Glutamatergic neuron (in vitro differentiated cells): ENCODE measurements around the gene METTL26. TPM values are rescaled to one million over a fixed set of nuclear protein-coding genes. Genes with fewer than 3 reads are reported as not detected.

Source experiments
- DNase-seq: peaks from one replicate; pipeline ENCODE4 v3.0.0; 2022
- H3K27ac Mint-ChIP-seq: one replicate; pipeline ENCODE4 v1.8.0; 2020; ENCODE audit warnings: mild to moderate bottlenecking, mixed read lengths, inconsistent platforms; ENCODE audit not compliant: unreplicated experiment
- H3K27me3 Mint-ChIP-seq: one replicate; pipeline ENCODE4 v1.8.0; 2020; ENCODE audit warnings: mild to moderate bottlenecking, moderate library complexity, mixed read lengths, inconsistent platforms; ENCODE audit not compliant: unreplicated experiment
- H3K36me3 Mint-ChIP-seq: one replicate; pipeline ENCODE4 v1.8.0; 2020; ENCODE audit warnings: mild to moderate bottlenecking, mixed read lengths, inconsistent platforms; ENCODE audit not compliant: unreplicated experiment
- H3K4me1 Mint-ChIP-seq: one replicate; pipeline ENCODE4 v1.8.0; 2020; ENCODE audit warnings: mild to moderate bottlenecking, low read depth, mixed read lengths, inconsistent platforms; ENCODE audit not compliant: unreplicated experiment
- H3K4me3 Mint-ChIP-seq: one replicate; pipeline ENCODE4 v1.8.0; 2020; ENCODE audit warnings: mild to moderate bottlenecking, mixed read lengths, inconsistent platforms; ENCODE audit not compliant: unreplicated experiment
- H3K9me3 Mint-ChIP-seq: one replicate; pipeline ENCODE4 v1.8.0; 2020; ENCODE audit warnings: mild to moderate bottlenecking, moderate library complexity, mixed read lengths, inconsistent platforms; ENCODE audit not compliant: unreplicated experiment
- CTCF ChIP-seq: fragments of 200-600 bp; sonication (generic); IDR thresholded peaks from one replicate; pipeline ENCODE4 v1.5.0; 2021; ENCODE audit not compliant: partially characterized antibody, unreplicated experiment
- total RNA-seq: library from RNA; stranded (reverse); fragmentation: NEBNext Ultra II Directional; extraction: Animal tissue kit (Norgen Biotek cat#: 25700); gene quantifications from one replicate; pipeline ENCODE4 v1.2.1, GENCODE V29; 2021; ENCODE audit not compliant: unreplicated experiment

The METTL26 gene
- total RNA-seq, 1 donor from 2014 or later = 63.6 TPM

DNA sequence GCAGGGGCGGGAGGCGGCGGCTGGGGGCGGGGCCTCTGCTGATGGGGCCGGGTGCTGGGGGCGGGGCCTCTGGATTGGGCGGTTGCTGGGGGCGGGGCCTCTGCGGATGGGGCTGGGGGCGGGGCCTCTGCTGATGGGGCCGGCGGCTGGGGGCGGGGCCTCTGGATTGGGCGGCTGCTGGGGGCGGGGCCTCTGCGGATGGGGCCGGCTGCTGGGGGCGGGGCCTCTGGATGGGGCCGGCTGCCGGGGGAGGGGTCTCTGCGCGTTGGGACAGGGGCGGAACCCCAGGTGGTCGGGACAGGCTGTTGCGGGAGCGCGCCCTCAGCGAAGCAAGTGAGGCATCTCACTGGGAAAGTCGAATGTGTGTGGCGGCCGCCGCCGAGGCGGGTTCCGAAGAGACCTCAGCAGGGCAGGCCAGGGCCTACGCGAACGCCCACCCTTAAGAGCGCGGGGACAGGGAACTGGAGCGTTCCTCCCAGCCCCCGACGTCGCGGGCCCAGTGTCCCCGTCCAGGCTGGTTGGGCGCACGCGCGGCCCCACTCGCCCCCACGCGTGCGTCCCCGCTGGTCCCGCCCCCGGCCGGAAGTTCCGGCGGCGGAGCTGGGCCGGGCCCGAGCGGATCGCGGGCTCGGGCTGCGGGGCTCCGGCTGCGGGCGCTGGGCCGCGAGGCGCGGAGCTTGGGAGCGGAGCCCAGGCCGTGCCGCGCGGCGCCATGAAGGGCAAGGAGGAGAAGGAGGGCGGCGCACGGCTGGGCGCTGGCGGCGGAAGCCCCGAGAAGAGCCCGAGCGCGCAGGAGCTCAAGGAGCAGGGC lies 43.9 kb upstream of the METTL26 start, which contains the start of gene STUB1:
TSS of gene STUB1 (plus strand) at position 597 of the 811 bp plus-strand sequence. CDS start at position 713, 116 bp downstream.
- DNase-seq = peak; percentile 94
- no peak for TF ChIP-seq CTCF
- peaks cover 11% of the 10 kb centered on the region for H3K27me3 Mint-ChIP-seq
- H3K4me1 Mint-ChIP-seq = peaks cover 9% of the 10 kb centered on the region
- H3K27ac Mint-ChIP-seq = peak within 1 kb of the TSS; percentile 72
- peak within 1 kb of the TSS; percentile 84 for H3K4me3 Mint-ChIP-seq
- no peaks in the 10 kb centered on the region for H3K36me3 Mint-ChIP-seq
- peaks cover 6% of the 10 kb centered on the region for H3K9me3 Mint-ChIP-seq

GRCh38 chr16:678858-679813 lies 43.0 kb upstream of the METTL26 start:
- no peaks in the 10 kb centered on the region for H3K36me3 Mint-ChIP-seq
- DNase-seq = peak; percentile 79
- H3K4me3 Mint-ChIP-seq = peak overlapping the region; percentile 82
- H3K27me3 Mint-ChIP-seq = peaks cover 11% of the 10 kb centered on the region
- H3K9me3 Mint-ChIP-seq = peaks cover 7% of the 10 kb centered on the region
- peak overlapping the region; percentile 73 for H3K27ac Mint-ChIP-seq
- TF ChIP-seq CTCF = no peak
- peaks cover 9% of the 10 kb centered on the region for H3K4me1 Mint-ChIP-seq

- Mint-ChIP-seq H3K4me1 (peaks cover 9% of the 10 kb centered on the region), H3K9me3 (peaks cover 7% of the 10 kb centered on the region), H3K36me3 (no peaks in the 10 kb centered on the region), H3K27ac (no peak overlapping the region), H3K27me3 (peaks cover 13% of the 10 kb centered on the region), H3K4me3 (no peak overlapping the region)
- no peak for TF ChIP-seq CTCF
- DNase-seq = no peak
These were observed 42.2 kb upstream of the METTL26 start for GRCh38 chr16:678209-678857.

DNA sequence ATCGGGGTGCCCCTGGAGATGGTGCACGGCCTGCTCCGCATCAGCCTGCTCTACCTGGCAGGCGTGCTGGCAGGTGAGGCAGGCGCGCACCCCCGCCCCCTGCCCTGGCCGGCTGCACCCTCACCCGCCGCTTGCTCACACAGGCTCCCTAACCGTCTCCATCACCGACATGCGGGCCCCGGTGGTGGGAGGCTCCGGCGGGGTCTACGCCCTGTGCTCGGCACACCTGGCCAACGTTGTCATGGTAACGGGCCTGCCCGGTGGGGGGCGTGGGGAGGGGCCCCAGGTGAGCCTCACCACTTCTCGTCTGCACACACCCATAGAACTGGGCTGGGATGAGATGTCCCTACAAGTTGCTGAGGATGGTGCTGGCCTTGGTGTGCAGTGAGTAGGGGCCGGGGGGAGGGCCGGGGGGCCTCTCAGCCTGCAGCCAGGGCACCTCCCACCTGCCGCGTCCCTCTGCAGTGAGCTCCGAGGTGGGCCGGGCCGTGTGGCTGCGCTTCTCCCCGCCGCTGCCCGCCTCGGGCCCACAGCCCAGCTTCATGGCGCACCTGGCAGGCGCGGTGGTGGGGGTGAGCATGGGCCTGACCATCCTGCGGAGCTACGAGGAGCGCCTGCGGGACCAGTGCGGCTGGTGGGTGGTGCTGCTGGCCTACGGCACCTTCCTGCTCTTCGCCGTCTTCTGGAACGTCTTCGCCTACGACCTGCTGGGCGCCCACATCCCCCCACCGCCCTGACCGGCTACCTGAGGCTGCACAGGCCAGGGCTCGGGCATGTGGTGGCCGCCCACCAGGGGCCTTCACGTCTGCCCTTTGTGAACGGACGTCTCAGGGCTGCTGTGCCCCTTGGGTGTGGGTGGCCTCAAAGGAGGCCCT lies 41.4 kb upstream of the METTL26 start:
- H3K36me3 Mint-ChIP-seq = no peaks in the 10 kb centered on the region
- H3K27ac Mint-ChIP-seq = no peak overlapping the region
- H3K4me1 Mint-ChIP-seq = peaks cover 8% of the 10 kb centered on the region
- DNase-seq = no peak
- H3K27me3 Mint-ChIP-seq = peaks cover 12% of the 10 kb centered on the region
- H3K4me3 Mint-ChIP-seq = no peak overlapping the region
- TF ChIP-seq CTCF = no peak
- H3K9me3 Mint-ChIP-seq = peaks cover 7% of the 10 kb centered on the region
